Mammary epithelial cell (primary cell): ENCODE data around the gene CD47.

Source experiments
- CTCF ChIP-seq, 2 donors: IDR thresholded peaks in 1 of 2; conservative IDR thresholded peaks in 1 of 2; 2 replicates each; pipeline ENCODE4 v1.5.1; 2011 to 2012; ENCODE audit warnings: inconsistent platforms in 2 of 2, low read length in 2 of 2, mild to moderate bottlenecking in 2 of 2, control low read depth in 1 of 2, low read depth in 1 of 2; ENCODE audit not compliant: insufficient read depth in 1 of 2; ENCODE audit errors: extremely low read depth in 1 of 2
- EZH2 ChIP-seq: IDR thresholded peaks from 2 replicates; pipeline ENCODE4 v1.6.1; 2012; ENCODE audit warnings: low read length, inconsistent platforms, borderline replicate concordance

GRCh38 chr3:108070356-108070755 is 20.5 kb downstream of the CD47 start:
- TF ChIP-seq CTCF (conservative IDR thresholded peaks at IDR 0.05 in 1 of 2, IDR thresholded peaks at IDR 0.05 in 1 of 2; ENCODE audit: extremely low read depth in 1 of 2, insufficient read depth in 1 of 2, low read depth in 1 of 2, low read length in 2 of 2) = no peak
- no peak for TF ChIP-seq EZH2
